ENCODE measurements around the gene INPP5E.
A peak's percentile ranks its signal among the peaks of the same experiment; 100 is the strongest.

- no peak for TF ChIP-seq EZH2 (IDR thresholded peaks at IDR 0.05; ENCODE audit: borderline replicate concordance)
- peak; percentile 52 for TF ChIP-seq CTCF (IDR thresholded peaks at IDR 0.05; ENCODE audit: poor library complexity)
- no peak for TF ChIP-seq EZH2phosphoT487 (IDR thresholded peaks at IDR 0.05; ENCODE audit: low read depth, severe bottlenecking, unreplicated experiment)
Measured at GRCh38 chr9:136439481-136440408, at the start of gene INPP5E.
